CD14-positive monocyte (primary cell): ENCODE data around the gene KCNK3. TPM values are rescaled to one million over a fixed set of nuclear protein-coding genes. Genes with fewer than 3 reads are reported as not detected.

Experiments
- DNase-seq, 3 donors: peaks; one replicate each; pipeline ENCODE4 v3.0.0-alpha.2; 2011 to 2022
- H2AFZ ChIP-seq: 2 replicates; pipeline ENCODE4 v1.6.0; 2012; ENCODE audit warnings: mild to moderate bottlenecking, low read depth, low read length, inconsistent platforms; ENCODE audit not compliant: insufficient read depth, poor library complexity, severe bottlenecking
- H3K27ac ChIP-seq, 2 donors: 1 replicate in 1 of 2; 2 replicates in 1 of 2; pipeline ENCODE4 v1.5.1; 2012 to 2013; ENCODE audit warnings: low read length in 2 of 2, control low read depth in 1 of 2, inconsistent platforms in 1 of 2, low read depth in 1 of 2, mild to moderate bottlenecking in 1 of 2
- H3K27me3 ChIP-seq, 2 donors: one replicate each; pipeline versions ENCODE4 v1.6.0 to v1.6.1; 2011 to 2013; ENCODE audit warnings: low read length in 2 of 2; ENCODE audit not compliant: control insufficient read depth in 2 of 2, insufficient read depth in 2 of 2
- H3K36me3 ChIP-seq, 2 donors: replicated peaks in 1 of 2; 1 replicate in 1 of 2; 2 replicates in 1 of 2; pipeline versions ENCODE4 v1.5.1 to v1.6.1; 2012 to 2013; ENCODE audit warnings: low read length in 2 of 2, control low read depth in 1 of 2, inconsistent platforms in 1 of 2, mild to moderate bottlenecking in 1 of 2; ENCODE audit not compliant: insufficient read depth in 2 of 2, control insufficient read depth in 1 of 2
- H3K4me1 ChIP-seq, 2 donors: 1 replicate in 1 of 2; 2 replicates in 1 of 2; pipeline versions ENCODE4 v1.5.1 to v1.6.1; 2012 to 2013; ENCODE audit warnings: low read length in 2 of 2, control low read depth in 1 of 2, inconsistent platforms in 1 of 2, mild to moderate bottlenecking in 1 of 2, moderate library complexity in 1 of 2; ENCODE audit not compliant: insufficient read depth in 2 of 2, control insufficient read depth in 1 of 2
- H3K4me2 ChIP-seq: replicated peaks from 2 replicates; pipeline ENCODE3; 2012; ENCODE audit warnings: low read length, moderate library complexity, mild to moderate bottlenecking; ENCODE audit not compliant: poor library complexity, severe bottlenecking; ENCODE audit errors: extremely low read depth
- H3K4me3 ChIP-seq, 3 experiments: fragments of 200-600 bp in 1 of 3; sonication (generic) in 1 of 3; replicated peaks in 1 of 3; 1 replicate in 2 of 3; 2 replicates in 1 of 3; pipeline ENCODE4 v1.5.1; 2011 to 2013; ENCODE audit warnings: low read length in 3 of 3, mild to moderate bottlenecking in 3 of 3, control low read depth in 2 of 3, low read depth in 2 of 3, inconsistent platforms in 1 of 3, moderate library complexity in 1 of 3
- H3K79me2 ChIP-seq: 2 replicates; pipeline ENCODE4 v1.6.0; 2012; ENCODE audit warnings: mild to moderate bottlenecking, control low read depth, inconsistent platforms, low read length, moderate library complexity; ENCODE audit not compliant: insufficient read depth
- H3K9ac ChIP-seq: 2 replicates; pipeline ENCODE4 v1.6.0; 2017; ENCODE audit warnings: low read length, mild to moderate bottlenecking; ENCODE audit not compliant: insufficient read depth, poor library complexity, severe bottlenecking
- H3K9me3 ChIP-seq, 2 donors: replicated peaks in 1 of 2; 1 replicate in 1 of 2; 2 replicates in 1 of 2; pipeline versions ENCODE4 v1.5.1 to v1.6.1; 2012 to 2013; ENCODE audit warnings: low read length in 2 of 2, control low read depth in 1 of 2; ENCODE audit not compliant: control insufficient read depth in 1 of 2, insufficient read depth in 1 of 2
- H4K20me1 ChIP-seq: 2 replicates; pipeline ENCODE4 v1.6.0; 2012; ENCODE audit warnings: mild to moderate bottlenecking, low read length, control low read depth, moderate library complexity; ENCODE audit not compliant: insufficient read depth
- H3K27ac Mint-ChIP-seq, 7 donors: one replicate each; pipeline ENCODE4 v1.8.0; 2020; ENCODE audit warnings: mild to moderate bottlenecking in 7 of 7, mixed read lengths in 7 of 7, moderate library complexity in 6 of 7, inconsistent platforms in 2 of 7
- H3K27me3 Mint-ChIP-seq, 3 donors: one replicate each; pipeline ENCODE4 v1.8.0; 2021 to 2022; ENCODE audit warnings: low read depth in 3 of 3, mild to moderate bottlenecking in 3 of 3, mixed read lengths in 3 of 3, moderate library complexity in 3 of 3, inconsistent platforms in 1 of 3
- H3K36me3 Mint-ChIP-seq, 2 donors: one replicate each; pipeline ENCODE4 v1.8.0; 2020; ENCODE audit warnings: mixed read lengths in 2 of 2, inconsistent platforms in 1 of 2, mild to moderate bottlenecking in 1 of 2
- H3K4me1 Mint-ChIP-seq: one replicate; pipeline ENCODE4 v1.8.0; 2020; ENCODE audit warnings: mild to moderate bottlenecking, mixed read lengths
- H3K4me3 Mint-ChIP-seq, 2 donors: one replicate each; pipeline ENCODE4 v1.8.0; 2020; ENCODE audit warnings: mild to moderate bottlenecking in 2 of 2, mixed read lengths in 2 of 2, moderate library complexity in 1 of 2
- H3K9me3 Mint-ChIP-seq, 7 donors: one replicate each; pipeline ENCODE4 v1.8.0; 2020 to 2022; ENCODE audit warnings: mixed read lengths in 7 of 7, mild to moderate bottlenecking in 6 of 7, moderate library complexity in 6 of 7, inconsistent platforms in 2 of 7
- WGBS: methylation state at CpG from one replicate; pipeline ENCODE4 v1.1.5; 2013; ENCODE audit warnings: missing lambda C conversion rate; ENCODE audit not compliant: insufficient coverage; 5-methylcytosine and 5-hydroxymethylcytosine counted together
- intact Hi-C, 2 donors: fragments of 100-400 bp; cut with micrococcal nuclease; formaldehyde crosslinking; loops; one replicate each; pipeline versions ENCODE4 v1.15.0 to v1.15.1; 2023
- polyA plus RNA-seq, 3 donors: library from polyadenylated mRNA; depleted of rRNA in 1 of 3; unstranded in 2 of 3; stranded (reverse) in 1 of 3; fragments of 300-500 nt in 2 of 3; fragments of >200 nt in 1 of 3; fragmentation: Illumina TruSeq in 2 of 3; gene quantifications; 1 replicate in 2 of 3; 2 replicates in 1 of 3; pipeline ENCODE4 v1.2.3, GENCODE V29; 2012 to 2021
- TF ChIP-seq, protein P1 (sequence below): fragments of 200-600 bp; IDR thresholded peaks from one replicate; pipeline ENCODE4 v1.8.0; 2022; ENCODE audit warnings: antibody characterized with exemption, mild to moderate bottlenecking

Gene KCNK3
- polyA plus RNA-seq, 3 donors, result not detected

GRCh38 chr2:26716340-26716739 lies 23.8 kb downstream of the KCNK3 start:
- Histone ChIP-seq H3K79me2 (no peaks in the 10 kb centered on the region), H3K27ac (no peak overlapping the region), H3K27me3 (no peaks in the 10 kb centered on the region), H3K4me2 (no peak overlapping the region), H3K9me3 (no peaks in the 10 kb centered on the region), H2AFZ (no peak overlapping the region), H3K4me1 (no peaks in the 10 kb centered on the region), H4K20me1 (no peaks in the 10 kb centered on the region), H3K9ac (no peak overlapping the region), H3K4me3 (no peak overlapping the region), H3K36me3 (no peaks in the 10 kb centered on the region)
- intact Hi-C loops, result no loop called here
- peaks cover 0 to 1% (median 0%) of the 10 kb centered on the region in 7 donors for H3K9me3 Mint-ChIP-seq
- WGBS, result 80% methylated on average over 1 of the region's 3 CpGs
- H3K36me3 Mint-ChIP-seq, result no peaks in the 10 kb centered on the region
- TF ChIP-seq, protein P1, sequence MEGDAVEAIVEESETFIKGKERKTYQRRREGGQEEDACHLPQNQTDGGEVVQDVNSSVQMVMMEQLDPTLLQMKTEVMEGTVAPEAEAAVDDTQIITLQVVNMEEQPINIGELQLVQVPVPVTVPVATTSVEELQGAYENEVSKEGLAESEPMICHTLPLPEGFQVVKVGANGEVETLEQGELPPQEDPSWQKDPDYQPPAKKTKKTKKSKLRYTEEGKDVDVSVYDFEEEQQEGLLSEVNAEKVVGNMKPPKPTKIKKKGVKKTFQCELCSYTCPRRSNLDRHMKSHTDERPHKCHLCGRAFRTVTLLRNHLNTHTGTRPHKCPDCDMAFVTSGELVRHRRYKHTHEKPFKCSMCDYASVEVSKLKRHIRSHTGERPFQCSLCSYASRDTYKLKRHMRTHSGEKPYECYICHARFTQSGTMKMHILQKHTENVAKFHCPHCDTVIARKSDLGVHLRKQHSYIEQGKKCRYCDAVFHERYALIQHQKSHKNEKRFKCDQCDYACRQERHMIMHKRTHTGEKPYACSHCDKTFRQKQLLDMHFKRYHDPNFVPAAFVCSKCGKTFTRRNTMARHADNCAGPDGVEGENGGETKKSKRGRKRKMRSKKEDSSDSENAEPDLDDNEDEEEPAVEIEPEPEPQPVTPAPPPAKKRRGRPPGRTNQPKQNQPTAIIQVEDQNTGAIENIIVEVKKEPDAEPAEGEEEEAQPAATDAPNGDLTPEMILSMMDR, result no peak
- H3K27me3 Mint-ChIP-seq, result peaks cover 6 to 7% (median 7%) of the 10 kb centered on the region in 3 donors
- DNase-seq, result no peak
- H3K4me1 Mint-ChIP-seq, result no peaks in the 10 kb centered on the region
- H3K27ac Mint-ChIP-seq, result no peak overlapping the region
- no peak overlapping the region for H3K4me3 Mint-ChIP-seq

GRCh38 chr2:26716769-26717168 lies 24.2 kb downstream of the KCNK3 start:
- H3K4me3 Mint-ChIP-seq, result no peak overlapping the region
- Histone ChIP-seq H3K79me2 (no peaks in the 10 kb centered on the region), H3K27ac (no peak overlapping the region), H2AFZ (no peak overlapping the region), H3K27me3 (no peaks in the 10 kb centered on the region), H3K4me1 (no peaks in the 10 kb centered on the region), H3K9ac (no peak overlapping the region), H3K9me3 (no peaks in the 10 kb centered on the region), H3K36me3 (no peaks in the 10 kb centered on the region), H4K20me1 (no peaks in the 10 kb centered on the region), H3K4me2 (no peak overlapping the region), H3K4me3 (no peak overlapping the region)
- no peak for DNase-seq
- peaks cover 5 to 7% (median 7%) of the 10 kb centered on the region in 3 donors for H3K27me3 Mint-ChIP-seq
- intact Hi-C loops, result no loop called here
- peaks cover 0 to 1% (median 0%) of the 10 kb centered on the region in 7 donors for H3K9me3 Mint-ChIP-seq
- WGBS, result 100% methylated on average over 2 of the region's 2 CpGs
- H3K36me3 Mint-ChIP-seq, result no peaks in the 10 kb centered on the region
- TF ChIP-seq, protein P1, result no peak
- no peak overlapping the region for H3K27ac Mint-ChIP-seq
- no peaks in the 10 kb centered on the region for H3K4me1 Mint-ChIP-seq
